Karpas-422 (cell line): ENCODE measurements around the gene PNMA6E. TPM values are rescaled to one million over a fixed set of nuclear protein-coding genes. Genes with fewer than 3 reads are reported as not detected.

ENCODE experiments used
- DNase-seq: peaks from one replicate; pipeline ENCODE4 v3.0.0-alpha.2; 2015
- H2AFZ ChIP-seq: fragments of 200-600 bp; sonication (generic); 2 replicates; pipeline ENCODE4 v1.6.1; 2014; ENCODE audit warnings: antibody characterized with exemption, low read length, mixed read lengths
- H3K27ac ChIP-seq: fragments of 200-600 bp; sonication (generic); 2 replicates; pipeline ENCODE4 v1.5.1; 2014; ENCODE audit warnings: mild to moderate bottlenecking, low read length, moderate library complexity
- H3K27me3 ChIP-seq: fragments of 200-600 bp; sonication (generic); 2 replicates; pipeline ENCODE4 v1.6.1; 2014; ENCODE audit warnings: low read length, mixed read lengths
- H3K36me3 ChIP-seq: fragments of 200-600 bp; sonication (generic); 2 replicates; pipeline ENCODE4 v1.6.1; 2014; ENCODE audit warnings: low read length, mixed read lengths; ENCODE audit not compliant: insufficient read depth
- H3K4me1 ChIP-seq: fragments of 200-600 bp; sonication (generic); 2 replicates; pipeline ENCODE4 v1.6.1; 2014; ENCODE audit warnings: mild to moderate bottlenecking, low read length, mixed read lengths
- H3K4me2 ChIP-seq: fragments of 200-600 bp; sonication (generic); 2 replicates; pipeline ENCODE4 v1.6.1; 2014; ENCODE audit warnings: low read length, low read depth, mild to moderate bottlenecking; ENCODE audit not compliant: poor library complexity, severe bottlenecking
- H3K4me3 ChIP-seq: fragments of 200-600 bp; sonication (generic); 2 replicates; pipeline ENCODE4 v1.5.1; 2014; ENCODE audit warnings: mild to moderate bottlenecking, antibody characterized with exemption, low read length, mixed read lengths
- H3K79me2 ChIP-seq: fragments of 200-600 bp; sonication (generic); 2 replicates; pipeline ENCODE4 v1.6.1; 2014; ENCODE audit warnings: mild to moderate bottlenecking, low read length, mixed read lengths
- H3K9ac ChIP-seq: fragments of 200-600 bp; sonication (generic); 2 replicates; pipeline ENCODE4 v1.6.0; 2014; ENCODE audit warnings: low read length
- H3K9me2 ChIP-seq: fragments of 200-600 bp; sonication (generic), shearing (Covaris generic); replicated peaks from 2 replicates; pipeline ENCODE4 v1.6.0; 2014; ENCODE audit warnings: mild to moderate bottlenecking, low read length, moderate library complexity; ENCODE audit not compliant: insufficient read depth
- H3K9me3 ChIP-seq: fragments of 300-700, 200-600 bp; sonication (generic); 2 replicates; pipeline ENCODE4 v1.6.1; 2014; ENCODE audit warnings: low read length, mixed read lengths
- H4K20me1 ChIP-seq: fragments of 200-600 bp; sonication (generic); 2 replicates; pipeline ENCODE4 v1.6.1; 2014; ENCODE audit warnings: mild to moderate bottlenecking, antibody characterized with exemption, low read length, low read depth; ENCODE audit not compliant: insufficient read depth
- total RNA-seq: library from RNA; depleted of rRNA; stranded (reverse); fragments of >200 nt; shearing (Covaris generic); gene quantifications from 2 replicates; pipeline ENCODE4 v1.2.3, GENCODE V29; 2014; ENCODE audit warnings: low replicate concordance

PNMA6E gene
- total RNA-seq, 1 experiment from 2014 or later, result not detected

DNA sequence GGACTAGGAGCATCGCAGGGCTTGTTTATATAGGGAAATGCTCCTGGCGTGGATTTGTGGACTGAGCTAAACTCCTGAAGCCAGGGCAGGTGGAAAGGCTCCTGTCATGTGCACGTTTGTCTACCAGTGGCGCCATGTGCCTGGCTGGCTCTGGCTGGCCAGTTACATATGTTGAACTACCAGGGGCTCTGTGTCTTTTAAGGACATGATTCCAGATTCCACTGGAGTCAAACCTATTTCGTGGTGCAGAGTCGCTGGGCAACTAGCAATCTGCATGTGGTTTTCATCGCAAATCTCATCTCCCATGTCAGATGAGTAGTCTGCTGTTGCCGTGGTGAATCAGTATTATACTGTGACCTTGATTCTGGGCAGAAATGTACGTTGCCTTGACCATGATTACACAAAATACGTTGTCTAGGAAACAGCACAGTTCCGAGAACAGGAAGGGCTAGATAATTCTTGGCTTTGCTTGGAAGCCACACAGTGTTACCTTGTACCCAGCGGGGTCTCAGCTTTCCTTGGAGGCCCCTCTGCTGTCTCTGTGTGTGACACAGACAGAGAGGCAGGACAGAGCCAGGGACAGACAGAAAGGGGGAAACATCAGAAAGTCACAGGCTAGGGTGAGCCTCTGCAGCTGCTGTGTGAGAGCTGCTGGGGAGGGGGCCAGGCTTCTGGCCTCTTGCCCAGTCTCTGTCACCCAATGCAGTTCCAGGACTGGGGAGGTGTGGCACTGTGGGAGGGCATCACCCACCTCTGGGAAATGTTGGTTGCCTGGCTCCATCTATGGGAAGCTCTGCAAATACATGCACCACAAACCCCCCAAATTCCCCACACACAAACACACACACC is 19.2 kb downstream of the PNMA6E start:
- no peak overlapping the region for H2AFZ ChIP-seq
- H4K20me1 ChIP-seq, result peaks cover 4% of the 10 kb centered on the region; the same call in 1 of the 2 replicates
- H3K4me3 ChIP-seq, result no peak overlapping the region
- no peaks in the 10 kb centered on the region for H3K79me2 ChIP-seq
- H3K9me3 ChIP-seq, result peaks cover 7% of the 10 kb centered on the region
- H3K36me3 ChIP-seq, result no peaks in the 10 kb centered on the region
- DNase-seq, result no peak
- no peaks in the 10 kb centered on the region for H3K9me2 ChIP-seq
- no peak overlapping the region for H3K4me2 ChIP-seq
- no peak overlapping the region for H3K27ac ChIP-seq
- H3K4me1 ChIP-seq, result no peaks in the 10 kb centered on the region
- H3K9ac ChIP-seq, result no peak overlapping the region
- H3K27me3 ChIP-seq, result no peaks in the 10 kb centered on the region

DNA sequence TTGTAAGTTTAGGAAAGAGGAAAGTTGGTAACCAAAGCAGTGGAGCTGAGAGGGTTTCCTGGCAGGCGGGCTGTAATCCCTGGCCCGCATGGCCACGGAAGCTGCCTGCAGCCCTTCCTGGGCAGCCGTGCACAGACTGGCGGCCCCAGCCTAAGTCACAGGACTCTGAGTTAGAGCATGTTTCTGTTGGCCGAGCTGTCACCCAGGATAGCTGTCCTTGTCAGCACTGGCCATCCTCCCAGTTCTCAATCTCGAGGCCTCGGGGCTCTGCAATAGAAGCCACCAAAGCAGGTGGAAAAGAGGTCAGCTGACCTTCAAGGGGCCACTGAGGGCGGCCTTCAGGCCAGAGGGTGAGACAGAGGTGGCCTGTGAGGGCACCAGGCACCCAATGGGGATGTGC is 20.5 kb downstream of the PNMA6E start:
- no peak for DNase-seq
- Histone ChIP-seq H3K9me2 (no peaks in the 10 kb centered on the region), H3K9me3 (peaks cover 7% of the 10 kb centered on the region), H3K27me3 (no peaks in the 10 kb centered on the region), H3K27ac (no peak overlapping the region), H3K4me3 (no peak overlapping the region), H2AFZ (no peak overlapping the region), H3K4me1 (no peaks in the 10 kb centered on the region), H3K36me3 (no peaks in the 10 kb centered on the region), H4K20me1 (peaks cover 4% of the 10 kb centered on the region; the same call in 1 of the 2 replicates), H3K4me2 (no peak overlapping the region), H3K9ac (no peak overlapping the region), H3K79me2 (no peaks in the 10 kb centered on the region)

DNA sequence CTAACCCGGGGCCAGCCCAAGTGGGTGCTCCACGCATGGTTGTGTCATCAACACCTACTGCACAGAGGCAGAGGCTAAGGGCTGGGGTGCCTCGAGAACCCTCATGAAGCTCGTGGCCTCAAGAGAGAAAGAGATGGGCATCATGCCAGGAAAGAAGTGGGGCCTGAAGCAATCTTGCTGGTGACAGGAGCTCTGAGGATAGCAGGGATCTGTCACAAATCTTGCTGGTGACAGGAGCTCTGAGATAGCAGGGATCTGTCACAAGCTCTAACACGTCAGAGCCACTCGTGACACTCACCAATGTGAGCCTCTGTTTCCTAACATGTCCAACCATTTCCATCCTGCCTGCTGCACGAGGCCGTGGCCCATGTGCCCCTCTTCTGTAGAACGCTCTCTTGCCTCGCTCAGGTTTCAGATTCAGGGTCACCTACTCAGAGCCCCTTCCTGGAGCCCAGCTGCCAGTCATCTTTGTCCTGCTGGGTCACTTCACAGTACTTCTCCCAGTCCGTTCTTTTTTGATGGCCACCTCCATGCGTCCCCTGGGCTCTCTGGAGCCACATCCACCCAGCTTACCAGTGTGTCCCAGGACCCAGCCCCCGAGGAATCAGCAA is 21.1 kb downstream of the PNMA6E start:
- H3K9me3 ChIP-seq, result peaks cover 7% of the 10 kb centered on the region
- no peaks in the 10 kb centered on the region for H3K79me2 ChIP-seq
- H3K27ac ChIP-seq, result no peak overlapping the region
- H3K27me3 ChIP-seq, result no peaks in the 10 kb centered on the region
- no peak overlapping the region for H3K4me3 ChIP-seq
- no peak for DNase-seq
- no peak overlapping the region for H2AFZ ChIP-seq
- H3K4me1 ChIP-seq, result no peaks in the 10 kb centered on the region
- peaks cover 4% of the 10 kb centered on the region; the same call in 1 of the 2 replicates for H4K20me1 ChIP-seq
- no peak overlapping the region for H3K9ac ChIP-seq
- H3K9me2 ChIP-seq, result no peaks in the 10 kb centered on the region
- H3K4me2 ChIP-seq, result no peak overlapping the region
- no peaks in the 10 kb centered on the region for H3K36me3 ChIP-seq

DNA sequence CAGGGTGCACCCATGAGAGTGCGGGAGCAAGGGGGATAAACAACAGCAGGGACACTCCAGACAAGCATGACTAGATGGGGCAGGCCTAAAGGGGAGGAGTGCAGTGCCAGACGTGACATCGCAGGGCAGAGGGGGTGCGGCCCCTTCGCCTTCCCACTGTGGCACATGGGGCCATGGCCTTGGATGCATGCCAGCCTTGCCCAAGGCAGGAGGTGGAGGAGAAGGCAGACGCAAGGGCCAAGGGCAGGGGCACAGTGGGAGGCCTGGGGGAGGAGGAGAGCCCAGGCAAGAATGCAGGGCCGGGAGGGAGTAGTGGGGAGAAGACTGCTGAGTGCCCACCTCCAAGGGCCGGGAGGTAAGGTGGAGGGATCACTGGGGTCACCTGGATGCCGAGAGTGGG is 21.6 kb downstream of the PNMA6E start:
- Histone ChIP-seq H4K20me1 (peaks cover 4% of the 10 kb centered on the region; the same call in 1 of the 2 replicates), H3K4me3 (no peak overlapping the region), H3K4me1 (no peaks in the 10 kb centered on the region), H3K36me3 (no peaks in the 10 kb centered on the region), H3K27ac (no peak overlapping the region), H3K9me3 (peaks cover 7% of the 10 kb centered on the region), H2AFZ (no peak overlapping the region), H3K4me2 (no peak overlapping the region), H3K9me2 (no peaks in the 10 kb centered on the region), H3K27me3 (no peaks in the 10 kb centered on the region), H3K79me2 (no peaks in the 10 kb centered on the region), H3K9ac (no peak overlapping the region)
- no peak for DNase-seq

DNA sequence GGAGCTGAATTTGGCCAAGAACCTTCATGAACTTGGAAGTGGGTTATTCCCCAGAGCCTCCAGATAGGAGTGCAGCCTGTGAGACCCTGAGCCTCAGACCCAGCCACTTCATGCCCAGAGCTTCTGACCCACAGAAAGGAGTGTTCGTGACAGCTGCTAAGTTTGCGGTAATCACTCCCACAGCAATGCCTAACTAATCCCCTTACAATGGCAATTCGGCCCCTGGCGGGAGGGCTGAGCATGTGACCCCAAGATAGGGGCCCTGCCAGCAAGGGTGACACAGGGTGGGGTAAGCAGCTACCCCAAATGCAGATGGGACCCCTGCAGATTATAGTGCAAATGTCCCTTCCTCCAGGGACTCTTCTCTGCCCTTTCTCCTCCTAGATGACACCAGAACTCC is 22.5 kb downstream of the PNMA6E start:
- Histone ChIP-seq H3K9me3 (peaks cover 7% of the 10 kb centered on the region), H3K79me2 (no peaks in the 10 kb centered on the region), H4K20me1 (peaks cover 4% of the 10 kb centered on the region; the same call in 1 of the 2 replicates), H3K4me1 (no peaks in the 10 kb centered on the region), H3K9ac (no peak overlapping the region), H3K4me2 (no peak overlapping the region), H3K36me3 (no peaks in the 10 kb centered on the region), H3K27ac (no peak overlapping the region), H2AFZ (no peak overlapping the region), H3K4me3 (no peak overlapping the region), H3K9me2 (no peaks in the 10 kb centered on the region), H3K27me3 (no peaks in the 10 kb centered on the region)
- no peak for DNase-seq

DNA sequence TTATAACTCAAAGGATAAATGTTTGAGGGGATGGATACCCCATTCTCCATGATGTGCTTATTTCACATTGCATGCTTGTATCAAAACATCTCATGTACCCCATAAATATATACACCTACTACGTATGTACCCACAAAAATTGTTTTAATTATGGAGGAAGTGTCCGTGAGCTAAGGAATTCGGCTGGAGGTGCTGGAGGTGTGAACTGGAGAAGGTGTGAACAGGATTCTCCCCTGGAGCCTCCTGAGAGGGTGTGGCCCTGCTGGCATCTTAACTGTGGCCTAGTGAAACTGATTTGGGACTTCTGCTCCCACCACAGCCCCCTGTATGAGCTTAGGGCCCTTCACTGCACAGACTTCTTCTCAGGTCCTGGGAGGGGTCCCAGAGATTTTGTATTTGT is 23.4 kb downstream of the PNMA6E start:
- H3K9me2 ChIP-seq, result no peaks in the 10 kb centered on the region
- no peaks in the 10 kb centered on the region for H3K4me1 ChIP-seq
- no peak overlapping the region for H3K4me3 ChIP-seq
- DNase-seq, result no peak
- peaks cover 4% of the 10 kb centered on the region for H3K9me3 ChIP-seq
- H3K27me3 ChIP-seq, result no peaks in the 10 kb centered on the region
- H3K9ac ChIP-seq, result no peak overlapping the region
- no peaks in the 10 kb centered on the region for H3K79me2 ChIP-seq
- H4K20me1 ChIP-seq, result peaks cover 4% of the 10 kb centered on the region; the same call in 1 of the 2 replicates
- H3K27ac ChIP-seq, result no peak overlapping the region
- no peak overlapping the region for H3K4me2 ChIP-seq
- H2AFZ ChIP-seq, result no peak overlapping the region
- no peaks in the 10 kb centered on the region for H3K36me3 ChIP-seq

DNA sequence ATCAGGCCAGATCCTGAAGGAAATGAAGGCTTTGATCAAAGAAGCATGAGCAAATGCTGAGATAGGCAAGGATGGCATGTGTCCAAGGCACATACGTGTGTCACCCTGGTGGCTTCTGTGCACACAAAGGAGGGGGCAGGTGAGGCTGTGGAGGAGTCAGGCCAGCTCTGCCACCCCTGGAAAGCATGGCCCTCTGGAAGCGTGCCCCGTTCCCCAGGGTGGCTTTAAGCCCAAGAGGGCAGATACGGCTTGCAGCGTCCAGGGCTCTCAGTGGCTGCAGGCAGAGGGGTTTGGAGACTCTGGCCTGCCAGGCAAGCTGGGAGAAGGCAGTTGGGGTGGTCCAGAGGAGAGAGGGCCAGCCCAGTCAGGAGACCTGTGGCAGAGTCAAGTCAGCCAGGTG is 25.6 kb downstream of the PNMA6E start:
- Histone ChIP-seq H3K9me2 (no peaks in the 10 kb centered on the region), H4K20me1 (peaks cover 3% of the 10 kb centered on the region; the same call in 1 of the 2 replicates), H3K27me3 (no peaks in the 10 kb centered on the region), H3K4me1 (no peaks in the 10 kb centered on the region), H3K9ac (no peak overlapping the region), H3K4me2 (no peak overlapping the region), H3K27ac (no peak overlapping the region), H2AFZ (no peak overlapping the region), H3K9me3 (no peaks in the 10 kb centered on the region), H3K79me2 (no peaks in the 10 kb centered on the region), H3K36me3 (no peaks in the 10 kb centered on the region), H3K4me3 (no peak overlapping the region)
- no peak for DNase-seq

DNA sequence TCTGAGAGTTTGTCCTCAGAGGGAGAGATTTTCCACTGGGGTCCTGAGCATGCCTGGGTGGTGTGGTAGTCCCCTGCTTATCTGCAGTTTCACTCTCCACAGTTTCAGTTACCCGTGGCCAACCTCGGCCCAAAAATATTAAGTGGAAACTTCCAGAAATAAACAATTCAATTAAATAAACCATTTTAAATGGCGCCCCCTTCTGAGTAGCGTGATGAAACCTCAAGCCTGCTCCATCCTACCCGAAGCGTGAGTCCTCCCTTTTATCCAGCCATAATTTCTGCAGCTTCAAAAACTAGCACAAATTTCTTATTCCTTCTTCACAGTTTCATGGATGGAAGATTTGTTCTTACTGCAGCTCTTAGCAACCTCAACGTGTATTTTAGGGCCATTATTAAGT is 26.7 kb downstream of the PNMA6E start:
- no peak overlapping the region for H3K27ac ChIP-seq
- H3K9me2 ChIP-seq, result no peaks in the 10 kb centered on the region
- H4K20me1 ChIP-seq, result no peaks in the 10 kb centered on the region
- H3K4me3 ChIP-seq, result no peak overlapping the region
- H3K27me3 ChIP-seq, result no peaks in the 10 kb centered on the region
- H3K4me2 ChIP-seq, result no peak overlapping the region
- no peaks in the 10 kb centered on the region for H3K36me3 ChIP-seq
- no peaks in the 10 kb centered on the region for H3K4me1 ChIP-seq
- no peak overlapping the region for H3K9ac ChIP-seq
- H3K79me2 ChIP-seq, result no peaks in the 10 kb centered on the region
- no peaks in the 10 kb centered on the region for H3K9me3 ChIP-seq
- no peak overlapping the region for H2AFZ ChIP-seq
- no peak for DNase-seq
